Left cardiac atrium (tissue), 4 donors: Measurements from ENCODE around the gene GSTM1. TPM values are rescaled to one million over a fixed set of nuclear protein-coding genes. Genes with fewer than 3 reads are reported as not detected.

ENCODE experiments used
- ATAC-seq, 2 donors: fragments of 200-7000 bp; cut with Tn5 transposase; one replicate each; pipeline ENCODE4 v1.9.1; 2020; ENCODE audit warnings: mild to moderate bottlenecking in 2 of 2, moderate library complexity in 2 of 2
- DNase-seq: peaks from one replicate; pipeline ENCODE4 v3.0.0-alpha.2; 2020
- intact Hi-C, 2 donors: fragments of 100-400 bp; cut with DNase I; formaldehyde crosslinking; loops; one replicate each; pipeline versions ENCODE4 v1.14.1 to v1.15.1; 2022 to 2023
- long read RNA-seq: library from polyadenylated mRNA; unstranded; transcript quantifications from one replicate; pipeline ENCODE4 v2.0.0, GENCODE V29; 2021
- total RNA-seq, 2 donors: library from RNA; stranded (reverse); fragmentation: NEBNext Ultra II Directional; extraction: Animal tissue kit (Norgen Biotek cat#: 25700); gene quantifications; one replicate each; pipeline ENCODE4 v1.2.1, GENCODE V29; 2021
- donor health status: DM: no; HTN: yes; CAD: no.
- donor health status: DM: no; HTN: yes; CAD: no; lungs with severe emphysema.
- donor health status: DM: yes; HTN: yes; CAD: no.
- donor health status: Dilated cardiomyopathy.

The GSTM1 gene
- total RNA-seq, result not detected
- long read RNA-seq, result 0 reads

DNA sequence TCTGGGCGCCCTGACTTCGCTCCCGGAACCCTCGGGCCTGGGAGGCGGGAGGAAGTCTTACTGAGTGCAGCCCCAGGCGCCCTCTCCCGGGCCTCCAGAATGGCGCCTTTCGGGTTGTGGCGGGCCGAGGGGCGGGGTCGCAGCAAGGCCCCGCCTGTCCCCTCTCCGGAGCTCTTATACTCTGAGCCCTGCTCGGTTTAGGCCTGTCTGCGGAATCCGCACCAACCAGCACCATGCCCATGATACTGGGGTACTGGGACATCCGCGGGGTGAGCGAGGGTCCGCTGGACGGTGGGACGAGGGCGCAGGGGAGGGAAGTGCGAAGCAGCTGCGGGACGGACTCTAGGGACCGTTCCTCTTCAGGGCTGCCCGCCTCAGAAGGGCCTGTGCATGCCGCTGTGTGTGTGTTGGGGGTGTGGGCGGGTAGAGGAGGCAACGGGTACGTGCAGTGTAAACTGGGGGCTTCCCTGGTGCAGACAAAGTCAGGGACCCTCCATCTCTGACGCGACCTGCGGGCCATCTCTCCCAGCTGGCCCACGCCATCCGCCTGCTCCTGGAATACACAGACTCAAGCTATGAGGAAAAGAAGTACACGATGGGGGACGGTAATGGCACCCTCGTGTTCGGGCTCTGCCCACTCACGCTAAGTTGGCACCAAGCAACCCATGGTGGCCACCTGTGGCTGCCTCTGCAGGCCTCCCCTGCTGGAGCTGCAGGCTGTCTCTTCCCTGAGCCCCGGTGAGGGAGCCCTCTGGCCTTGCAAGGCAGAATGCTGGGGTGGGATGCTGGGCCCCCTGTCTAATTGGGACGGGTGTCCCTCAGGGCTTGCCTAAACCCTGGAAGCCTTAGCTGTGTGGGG lies at the start of gene GSTM1:
TSS of gene GSTM1 (plus strand) at position 177 of the 859 bp plus-strand sequence. CDS start at position 234, 57 bp downstream.
- intact Hi-C loops, result no loop called here
- DNase-seq (no peak), ATAC-seq (peak in 1 of 2 donors; percentile 99)

DNA sequence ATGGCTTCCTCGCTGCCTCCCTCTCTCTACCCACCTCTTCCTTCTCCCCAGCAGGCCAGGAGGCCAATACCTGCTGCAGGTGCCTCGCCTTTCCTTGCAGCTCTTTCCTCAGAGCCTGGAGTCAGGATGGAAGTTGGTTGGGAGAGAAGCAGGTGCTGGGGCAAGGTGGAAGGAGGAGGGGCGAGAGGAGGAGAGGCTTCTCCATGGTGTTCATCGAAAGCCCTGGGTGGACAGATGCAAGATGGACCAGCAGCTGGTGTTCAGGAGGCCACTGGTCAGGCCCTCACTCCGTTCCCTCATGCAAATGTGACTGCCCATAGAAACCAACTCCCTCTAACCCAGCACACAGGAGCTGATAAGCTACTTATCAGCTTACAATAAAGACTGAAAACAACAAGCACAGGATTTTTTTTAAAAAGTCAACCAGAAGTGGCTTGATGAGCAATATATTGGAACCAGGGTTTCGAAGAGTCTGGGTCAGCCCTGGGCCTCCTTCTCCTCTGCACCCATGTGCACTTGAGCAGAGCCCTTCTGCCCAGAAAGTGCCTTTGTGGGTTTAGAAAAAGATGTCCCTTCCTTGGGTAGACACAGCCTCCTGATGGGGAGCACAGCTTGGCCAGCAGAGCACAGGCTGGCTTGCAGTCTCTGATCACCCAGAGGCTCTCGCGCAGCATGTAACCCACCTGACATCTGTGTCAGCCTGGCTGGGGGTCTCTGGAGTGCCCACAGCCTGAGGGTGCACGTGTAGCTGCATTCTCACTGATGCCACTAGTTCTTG lies 48.4 kb upstream of the GSTM1 start:
- intact Hi-C loops, result no loop called here
- DNase-seq (no peak), ATAC-seq (no peak)

DNA sequence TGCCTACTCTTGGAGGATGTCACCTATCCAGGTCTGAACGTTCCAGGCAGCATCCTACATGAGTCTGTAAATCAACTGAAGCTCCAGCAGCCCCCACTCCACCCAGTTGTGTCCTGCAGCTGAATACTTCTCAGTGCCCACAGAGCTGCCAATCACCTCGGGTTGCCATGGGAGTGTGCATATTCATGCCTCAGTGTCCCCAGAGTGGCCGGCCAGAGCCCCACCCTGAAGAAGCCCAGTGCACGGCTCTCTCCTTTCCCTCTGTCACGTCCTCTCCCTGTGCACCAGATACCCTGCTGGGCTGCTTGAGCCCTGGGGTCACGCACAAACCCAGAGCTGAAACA lies 47.8 kb upstream of the GSTM1 start:
- DNase-seq (no peak), ATAC-seq (no peak)
- intact Hi-C loops, result loop anchor here (5.0 to 10.0 kb wide), 3 partner anchors 132 to 345 kb away; partner anchors contain the start of gene AHCYL1 (in 2 of the 2)

DNA sequence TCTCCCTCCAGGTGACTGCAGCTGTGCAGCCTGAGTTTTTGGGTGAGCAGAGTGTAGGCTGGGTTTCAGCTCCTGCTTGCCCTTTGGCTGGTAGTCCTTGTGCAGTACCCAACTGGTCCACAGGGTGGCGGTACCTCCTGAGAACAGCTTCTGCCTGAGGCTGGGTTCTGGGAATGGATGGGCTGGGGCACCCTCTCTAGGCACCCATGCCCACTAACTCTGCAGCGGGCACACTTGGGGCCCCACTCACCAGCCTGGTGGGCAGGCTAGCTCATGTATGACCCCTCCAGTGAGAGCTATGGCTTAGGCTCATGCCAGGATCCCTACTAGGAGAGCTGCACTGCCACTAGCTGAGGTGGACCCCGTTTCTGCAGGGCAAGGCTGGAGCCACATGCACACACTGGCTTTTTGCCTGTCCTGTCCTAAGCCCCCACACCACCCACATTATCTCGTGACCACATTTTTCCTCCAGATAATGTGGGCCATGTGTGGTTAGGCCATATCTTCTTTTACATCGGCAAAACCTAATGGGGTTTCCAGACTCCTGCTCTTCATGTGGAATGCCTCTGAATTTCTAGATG lies 47.2 kb upstream of the GSTM1 start:
- intact Hi-C loops, result loop anchor here (5.0 to 10.0 kb wide), 3 partner anchors 132 to 344 kb away; partner anchors contain the start of gene AHCYL1 (in 2 of the 2)
- ATAC-seq (peak; percentile 68 to 70), DNase-seq (peak; percentile 85)

DNA sequence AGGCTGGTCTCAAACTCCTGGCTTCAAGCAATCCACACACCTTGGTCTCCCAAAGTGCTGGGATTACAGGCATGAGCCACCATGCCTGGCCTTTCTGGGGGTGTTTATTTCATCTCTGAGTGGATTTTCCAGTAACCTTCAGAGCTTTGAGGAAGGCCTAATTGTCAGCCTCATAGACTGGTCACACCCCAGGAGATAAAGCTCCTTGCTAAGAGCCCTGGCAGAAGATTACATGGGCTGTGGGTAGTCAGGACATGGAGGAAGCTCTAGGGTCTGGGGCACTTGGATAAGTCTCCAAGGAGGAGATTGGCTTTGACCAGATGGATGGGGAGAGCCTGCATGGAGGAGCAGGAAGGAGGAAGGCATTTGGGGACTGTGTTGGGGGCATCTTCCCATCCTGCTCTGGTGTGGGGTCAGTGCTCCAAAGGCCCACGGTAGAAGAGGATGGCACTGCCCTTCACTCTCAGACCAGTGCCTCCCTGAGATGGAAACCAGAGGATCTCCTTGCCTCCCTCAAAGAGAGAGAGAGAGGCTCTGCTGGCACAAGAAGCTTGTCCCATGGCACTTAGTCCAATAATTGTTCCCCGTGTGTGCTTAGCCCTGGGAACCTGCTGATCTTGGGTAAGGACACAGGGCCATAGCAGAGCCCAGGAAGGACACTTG lies 46.4 kb upstream of the GSTM1 start:
- DNase-seq (no peak), ATAC-seq (no peak)
- intact Hi-C loops, result loop anchor here (5.0 to 10.0 kb wide), 3 partner anchors 131 to 344 kb away; partner anchors contain the start of gene AHCYL1 (in 2 of the 2)

DNA sequence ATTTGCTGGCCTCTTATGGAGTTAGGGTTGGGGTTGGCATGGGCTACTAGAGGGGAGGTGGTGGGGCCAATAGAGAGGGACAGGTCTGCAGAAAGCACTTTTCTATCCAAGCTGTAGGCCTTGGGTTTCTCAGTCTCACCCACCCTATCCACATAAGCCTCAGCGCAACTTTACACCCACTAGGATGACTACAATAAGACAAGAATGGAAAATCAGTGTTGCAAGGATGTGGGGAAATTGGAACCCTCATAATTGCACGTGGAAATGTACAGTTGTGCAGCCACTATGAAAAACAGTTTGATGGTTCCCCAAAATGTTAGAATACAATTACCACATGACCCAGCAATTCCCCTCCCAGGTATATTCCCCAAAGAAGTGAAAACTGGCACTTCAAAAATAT lies 45.8 kb upstream of the GSTM1 start:
- DNase-seq, result no peak
- intact Hi-C loops, result loop anchor here (1.0 to 10.0 kb wide), 4 partner anchors 130 to 343 kb away; partner anchors contain the start of gene AHCYL1 (in 2 of the 2)
- ATAC-seq, result no peak

DNA sequence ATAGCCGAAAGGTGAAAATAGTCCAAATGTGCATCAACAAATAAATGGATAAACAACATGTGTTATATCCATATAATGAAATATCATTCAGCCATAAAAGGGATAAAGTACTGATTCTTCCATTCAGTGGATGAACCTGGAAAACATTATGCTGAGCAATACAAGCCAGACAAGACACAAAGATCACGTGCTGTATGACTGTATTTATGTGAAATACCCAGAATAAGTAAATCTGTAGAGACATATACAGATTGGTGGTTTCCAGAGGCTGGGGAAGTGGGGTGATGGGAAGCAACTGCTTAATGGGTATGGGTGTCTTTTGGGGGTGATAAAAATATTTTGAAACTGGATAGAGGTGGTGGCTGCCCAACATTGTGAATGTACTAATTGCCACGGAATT lies 45.0 kb upstream of the GSTM1 start:
- ATAC-seq (no peak), DNase-seq (no peak)
- intact Hi-C loops, result loop anchor here (1.0 to 10.0 kb wide), 4 partner anchors 130 to 342 kb away; partner anchors contain the start of gene AHCYL1 (in 2 of the 2)

DNA sequence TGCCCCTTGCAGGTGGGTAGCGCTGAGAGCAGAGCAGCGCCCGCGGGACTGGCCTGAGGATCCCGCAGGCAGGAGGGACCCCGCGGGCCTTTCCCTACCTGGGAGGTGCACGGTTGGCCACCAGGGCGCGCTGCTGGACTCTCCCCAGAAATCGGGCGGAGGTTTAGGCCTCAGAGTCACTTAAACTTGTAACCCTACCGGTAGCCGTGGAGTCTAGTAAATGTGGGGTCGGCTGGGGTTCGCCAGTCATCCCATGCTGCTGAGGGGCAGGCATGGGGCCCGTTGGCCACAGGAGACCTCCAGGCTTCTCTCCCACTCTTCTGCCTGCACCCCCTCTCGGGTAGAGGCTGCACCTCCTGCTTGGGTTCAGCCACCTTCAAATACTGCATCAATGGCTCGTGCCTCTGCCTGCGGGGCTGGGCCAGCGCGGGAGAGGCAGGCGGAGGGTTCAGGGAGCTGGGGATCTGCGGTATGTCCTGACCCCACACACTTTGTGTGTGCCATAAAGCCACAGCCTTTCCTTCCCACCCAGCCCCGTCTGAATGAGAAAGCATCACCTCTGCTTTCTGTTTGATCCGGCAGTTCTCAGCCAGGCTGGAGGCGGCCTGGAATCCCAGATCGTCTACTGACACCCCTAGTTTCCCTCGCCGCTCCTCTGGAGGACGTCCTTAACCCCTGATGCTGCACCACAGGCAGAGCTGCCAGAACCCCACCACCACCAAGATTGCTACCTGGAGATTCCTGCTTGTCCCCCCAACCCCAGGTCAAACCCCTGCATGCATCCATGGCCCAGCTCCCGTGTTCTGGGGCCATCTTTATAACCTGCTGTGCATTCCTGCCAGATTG lies 44.0 kb upstream of the GSTM1 start:
- intact Hi-C loops, result loop anchor here (5.0 to 10.0 kb wide), 3 partner anchors 129 to 341 kb away; partner anchors contain the start of gene AHCYL1 (in 2 of the 2)

DNA sequence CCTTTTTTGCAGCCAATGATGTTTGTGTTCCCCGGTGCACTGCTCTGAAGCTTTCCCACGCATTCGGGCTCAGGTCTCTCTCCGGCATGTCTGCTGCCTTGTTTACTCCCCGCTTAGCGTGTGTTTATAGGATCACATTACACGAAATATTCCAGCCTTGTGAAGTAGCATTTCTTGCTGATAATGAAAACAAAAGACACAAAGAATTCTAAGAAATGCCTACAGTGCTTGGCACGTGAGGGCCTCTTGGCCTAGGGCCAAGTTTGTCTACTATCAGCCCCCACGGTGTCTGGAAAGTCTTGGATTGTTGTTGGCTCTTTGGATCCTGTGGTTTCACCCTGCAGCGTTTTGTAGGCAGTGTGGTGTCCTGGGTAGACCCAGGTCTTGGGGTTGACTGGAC lies 42.9 kb upstream of the GSTM1 start:
- no peak for DNase-seq
- ATAC-seq, result no peak
- intact Hi-C loops, result loop anchor here (5.0 to 10.0 kb wide), 3 partner anchors 128 to 340 kb away; partner anchors contain the start of gene AHCYL1 (in 2 of the 2)

More for the DNA sequence above, 44.0 kb upstream of the GSTM1 start:
- peak; percentile 89 to 92 for ATAC-seq
- DNase-seq, result peak; percentile 84

DNA sequence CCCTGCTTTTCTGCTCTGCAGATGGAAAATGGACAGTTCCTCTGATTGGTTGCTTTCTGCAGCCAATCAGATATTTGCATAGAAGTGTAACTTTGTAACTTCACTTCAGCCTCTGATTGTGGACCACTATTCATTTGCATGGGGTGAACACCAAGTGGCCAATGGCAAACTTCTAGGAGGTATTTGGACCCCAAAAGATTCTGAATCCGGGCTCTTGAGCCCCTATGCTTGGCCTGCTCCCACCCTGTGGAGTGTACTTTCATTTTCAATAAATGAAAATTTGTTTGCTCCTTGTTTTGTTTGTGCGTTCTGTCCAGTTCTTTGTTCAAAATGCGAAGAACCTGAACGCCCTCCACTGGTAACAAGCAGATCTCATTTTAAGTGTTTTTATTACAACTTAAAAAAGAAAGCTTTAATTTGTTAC lies 38.1 kb upstream of the GSTM1 start:
- intact Hi-C loops, result loop anchor here in 1 of 2 donors (10.0 kb wide), 1 partner anchor 335 kb away; the partner anchor contains the start of gene AHCYL1

DNA sequence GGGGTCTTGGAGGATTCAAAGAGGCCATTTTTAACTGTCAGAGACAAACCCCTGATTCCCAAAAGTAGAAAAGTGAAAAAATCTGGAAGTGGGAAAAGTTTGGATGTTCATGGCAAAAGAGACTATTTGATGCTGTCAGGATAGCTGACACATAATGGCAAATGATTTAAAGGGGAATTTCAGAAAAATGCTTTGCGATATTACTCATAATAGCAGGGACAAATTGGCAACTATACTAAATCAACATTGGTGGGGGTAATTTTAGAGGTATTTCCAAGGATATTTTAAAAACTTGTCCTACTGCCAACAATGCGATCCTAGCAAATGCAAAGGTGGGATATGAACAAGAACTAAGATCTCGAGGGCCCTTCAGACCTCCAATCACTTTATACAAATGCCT lies 37.0 kb upstream of the GSTM1 start:
- ATAC-seq, result no peak
- no peak for DNase-seq
- intact Hi-C loops, result no loop called here

More for the DNA sequence above, 38.1 kb upstream of the GSTM1 start:
- DNase-seq, result no peak
- peak; percentile 14 to 47 for ATAC-seq

DNA sequence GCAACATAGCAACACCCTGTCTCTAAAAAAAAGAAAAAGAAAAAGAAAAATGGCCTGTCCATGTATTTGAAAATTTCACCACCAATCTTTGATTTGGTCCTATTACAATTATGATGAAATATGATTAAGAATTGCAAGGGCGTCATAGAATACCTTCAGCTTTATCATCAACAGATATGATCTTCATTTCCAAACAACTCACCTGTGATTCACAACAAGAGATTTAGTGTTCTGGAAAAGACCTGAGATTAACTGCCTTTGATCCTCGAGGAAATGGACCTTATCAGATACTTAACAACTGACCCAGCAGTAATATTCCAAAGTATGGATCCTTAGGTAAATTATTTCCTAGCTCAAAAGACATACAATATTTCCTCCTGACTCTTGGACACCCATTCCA lies 35.2 kb upstream of the GSTM1 start:
- ATAC-seq, result no peak
- intact Hi-C loops, result no loop called here
- no peak for DNase-seq

DNA sequence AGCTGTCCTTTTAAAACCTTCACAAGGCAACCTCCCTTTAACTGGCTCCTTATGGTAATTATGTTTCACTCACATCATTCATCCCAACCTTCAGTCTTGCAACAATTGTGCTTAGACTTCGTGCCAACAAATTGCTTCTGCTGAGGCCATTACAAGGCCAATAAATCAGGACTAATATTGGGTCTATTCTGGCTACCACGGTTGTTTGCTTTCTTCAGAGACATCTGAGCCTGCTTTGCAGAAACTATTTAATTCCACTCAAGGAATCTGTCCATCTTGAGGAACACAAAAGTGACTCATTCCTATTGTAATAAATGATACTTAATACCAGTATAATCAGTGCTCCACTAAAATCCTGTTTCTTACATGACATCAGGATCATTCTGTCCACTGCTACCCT lies 34.3 kb upstream of the GSTM1 start:
- DNase-seq, result no peak
- intact Hi-C loops, result no loop called here
- no peak for ATAC-seq

DNA sequence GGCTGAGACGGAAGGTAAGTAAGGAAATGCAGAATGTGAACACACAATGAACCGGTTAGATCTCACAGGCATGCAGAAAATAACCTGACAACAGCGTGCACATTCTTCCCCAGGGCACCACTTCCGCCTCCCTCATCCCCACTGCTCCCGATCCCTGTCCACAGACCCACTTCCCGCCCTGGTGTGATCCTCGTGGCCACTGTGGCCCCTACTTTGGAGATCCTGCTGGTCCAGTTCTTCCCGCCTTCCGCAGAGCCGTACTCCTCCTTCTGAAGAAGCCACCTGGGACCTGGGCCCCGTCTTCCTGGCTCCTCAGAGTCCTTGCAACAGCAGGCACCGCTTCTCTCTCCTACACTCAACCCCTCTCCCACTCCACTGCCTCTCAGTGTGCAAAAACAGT lies 33.1 kb upstream of the GSTM1 start:
- intact Hi-C loops, result no loop called here
- no peak for ATAC-seq
- DNase-seq, result no peak

DNA sequence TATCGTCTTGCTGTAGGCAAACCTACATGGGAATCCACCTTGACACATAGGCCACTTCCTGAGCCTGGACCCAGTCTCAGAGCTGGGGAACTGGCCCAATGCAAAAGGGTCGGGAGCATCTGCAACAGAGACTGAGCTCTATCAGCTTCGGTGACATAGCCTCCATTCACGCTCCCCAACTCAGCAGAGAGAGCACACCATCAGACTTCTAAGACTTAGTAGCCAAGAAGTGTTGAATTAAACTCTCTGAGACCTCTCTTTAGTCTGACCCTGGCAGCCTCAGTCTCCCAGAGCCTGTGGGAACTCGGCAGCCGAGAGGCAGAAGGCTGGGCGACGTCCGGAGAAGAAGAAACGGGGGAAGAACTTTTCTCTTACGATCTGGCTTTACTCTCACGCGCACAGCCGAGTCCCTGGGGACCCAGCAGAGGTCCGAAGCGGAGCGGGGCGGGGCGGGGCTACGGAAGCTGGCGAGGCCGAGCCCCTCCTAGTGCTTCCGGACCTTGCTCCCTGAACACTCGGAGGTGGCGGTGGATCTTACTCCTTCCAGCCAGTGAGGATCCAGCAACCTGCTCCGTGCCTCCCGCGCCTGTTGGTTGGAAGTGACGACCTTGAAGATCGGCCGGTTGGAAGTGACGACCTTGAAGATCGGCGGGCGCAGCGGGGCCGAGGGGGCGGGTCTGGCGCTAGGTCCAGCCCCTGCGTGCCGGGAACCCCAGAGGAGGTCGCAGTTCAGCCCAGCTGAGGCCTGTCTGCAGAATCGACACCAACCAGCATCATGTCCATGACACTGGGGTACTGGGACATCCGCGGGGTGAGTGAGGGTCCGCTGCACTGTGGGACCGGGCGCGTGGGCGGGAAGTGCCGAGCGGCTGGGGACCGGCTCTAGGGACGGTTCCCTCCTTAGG lies 31.8 kb upstream of the GSTM1 start, which contains the start of gene GSTM4:
TSS of gene GSTM4 (plus strand) at position 485 of the 905 bp plus-strand sequence. CDS start at position 776, 291 bp downstream.
- intact Hi-C loops, result no loop called here
- DNase-seq (peak; percentile 92), ATAC-seq (peak; percentile 95 to 97)

DNA sequence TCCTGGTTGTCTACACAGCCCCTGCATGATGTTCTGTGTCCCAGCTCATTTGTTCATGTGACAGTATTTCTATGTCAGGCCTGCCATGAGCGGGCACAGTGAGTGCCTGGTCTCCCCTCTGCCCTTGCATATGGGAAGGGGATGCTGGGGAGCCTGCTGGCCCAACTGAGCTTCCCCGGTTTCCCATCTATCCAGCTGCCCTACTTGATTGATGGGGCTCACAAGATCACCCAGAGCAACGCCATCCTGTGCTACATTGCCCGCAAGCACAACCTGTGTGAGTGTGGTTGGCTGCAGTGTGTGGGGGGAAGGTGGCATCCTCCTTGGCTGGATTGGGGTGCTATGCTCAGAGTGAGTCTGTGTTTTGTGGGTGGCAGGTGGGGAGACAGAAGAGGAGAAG lies 30.2 kb upstream of the GSTM1 start:
- ATAC-seq (no peak), DNase-seq (no peak)
- intact Hi-C loops, result no loop called here

DNA sequence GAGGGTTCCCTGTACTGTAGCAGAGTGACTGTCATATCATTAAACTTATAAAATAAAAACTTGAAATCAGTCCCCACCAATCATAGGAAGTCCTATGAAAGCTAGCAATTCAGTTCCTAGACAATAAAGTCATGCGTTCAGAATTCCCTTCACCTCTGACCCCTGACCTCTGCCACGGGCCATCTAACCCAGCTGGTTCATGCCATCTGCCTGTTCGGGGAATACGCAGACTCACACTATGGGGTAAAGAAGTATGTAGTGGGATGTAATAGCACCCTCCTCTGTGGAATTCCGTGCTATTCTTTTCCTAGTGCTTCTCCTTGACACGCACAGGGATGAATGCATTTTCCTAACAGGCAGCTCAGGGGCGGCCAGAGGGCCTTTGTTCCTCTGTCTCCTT lies 29.6 kb upstream of the GSTM1 start:
- DNase-seq (no peak), ATAC-seq (no peak)
- intact Hi-C loops, result no loop called here
